Liver (tissue), 3 donors: ENCODE data around the gene OR2V1.

Source experiments
- GABPA ChIP-seq, 2 donors: IDR thresholded peaks in 1 of 2; conservative IDR thresholded peaks in 1 of 2; 2 replicates each; pipeline ENCODE4 v1.6.1; 2016; ENCODE audit warnings: antibody characterized with exemption in 2 of 2, mild to moderate bottlenecking in 1 of 2, moderate library complexity in 1 of 2
- TAF1 ChIP-seq: conservative IDR thresholded peaks from 2 replicates; pipeline ENCODE4 v1.6.1; 2016; ENCODE audit warnings: antibody characterized with exemption, mild to moderate bottlenecking
- TF ChIP-seq, protein P1 (sequence below): fragments of 150-350 bp; IDR thresholded peaks from 2 replicates; pipeline ENCODE4 v1.5.1; 2017; ENCODE audit warnings: improper control_type of control experiment, low read depth, low read length; ENCODE audit not compliant: missing input control
- donor health status: healthy.
- donor health status: healthy.

DNA sequence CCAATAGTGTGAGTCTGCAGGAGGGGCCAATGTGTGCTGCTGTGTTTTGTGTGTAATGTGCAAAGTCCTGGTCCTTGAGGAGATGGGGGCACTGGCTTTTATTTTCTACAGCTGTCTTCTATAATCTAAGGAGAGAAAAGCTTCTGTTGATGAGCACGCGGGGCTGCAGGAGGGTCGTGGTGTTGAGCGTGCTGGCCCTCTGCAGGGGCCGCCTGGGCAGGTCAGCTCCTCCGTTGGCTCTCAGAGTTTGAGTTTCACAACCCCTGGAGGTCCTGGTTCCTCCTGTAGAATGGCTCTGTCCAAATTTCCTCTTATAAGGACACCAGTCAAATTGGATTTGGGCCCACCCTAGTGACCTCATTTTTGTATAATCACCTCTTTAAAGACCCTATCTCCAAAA is 12.6 kb downstream of the OR2V1 start:
- TF ChIP-seq, protein P1, sequence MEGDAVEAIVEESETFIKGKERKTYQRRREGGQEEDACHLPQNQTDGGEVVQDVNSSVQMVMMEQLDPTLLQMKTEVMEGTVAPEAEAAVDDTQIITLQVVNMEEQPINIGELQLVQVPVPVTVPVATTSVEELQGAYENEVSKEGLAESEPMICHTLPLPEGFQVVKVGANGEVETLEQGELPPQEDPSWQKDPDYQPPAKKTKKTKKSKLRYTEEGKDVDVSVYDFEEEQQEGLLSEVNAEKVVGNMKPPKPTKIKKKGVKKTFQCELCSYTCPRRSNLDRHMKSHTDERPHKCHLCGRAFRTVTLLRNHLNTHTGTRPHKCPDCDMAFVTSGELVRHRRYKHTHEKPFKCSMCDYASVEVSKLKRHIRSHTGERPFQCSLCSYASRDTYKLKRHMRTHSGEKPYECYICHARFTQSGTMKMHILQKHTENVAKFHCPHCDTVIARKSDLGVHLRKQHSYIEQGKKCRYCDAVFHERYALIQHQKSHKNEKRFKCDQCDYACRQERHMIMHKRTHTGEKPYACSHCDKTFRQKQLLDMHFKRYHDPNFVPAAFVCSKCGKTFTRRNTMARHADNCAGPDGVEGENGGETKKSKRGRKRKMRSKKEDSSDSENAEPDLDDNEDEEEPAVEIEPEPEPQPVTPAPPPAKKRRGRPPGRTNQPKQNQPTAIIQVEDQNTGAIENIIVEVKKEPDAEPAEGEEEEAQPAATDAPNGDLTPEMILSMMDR = no peak
- no peak for TF ChIP-seq GABPA (IDR thresholded peaks at IDR 0.05 in 1 of 2, conservative IDR thresholded peaks at IDR 0.05 in 1 of 2)
- TF ChIP-seq TAF1 = no peak
